Measurements from ENCODE around the gene C15orf39. TPM values are rescaled to one million over a fixed set of nuclear protein-coding genes. Genes with fewer than 3 reads are reported as not detected.

Gene C15orf39
- total RNA-seq, 1 experiment from 2014 or later = 13.3 TPM

- no peaks in the 10 kb centered on the region for H3K9me3 Mint-ChIP-seq (ENCODE audit: unreplicated experiment)
- DNase-seq (ENCODE audit: unreplicated experiment) = no peak
- no peaks in the 10 kb centered on the region for H3K36me3 Mint-ChIP-seq (ENCODE audit: insufficient read depth, unreplicated experiment)
- no peak for TF ChIP-seq CTCF (IDR thresholded peaks at IDR 0.05; ENCODE audit: unreplicated experiment)
- no peak overlapping the region for H3K27ac Mint-ChIP-seq (ENCODE audit: low read depth, unreplicated experiment)
- CTCF ChIA-PET = no interaction called here
- intact Hi-C loops (cut with micrococcal nuclease) = no loop called here
- POLR2A ChIA-PET = no interaction called here
- BruUV-seq (replicated peaks) = no TSS peak
- H3K4me1 Mint-ChIP-seq (ENCODE audit: insufficient read depth, unreplicated experiment) = peaks cover 28% of the 10 kb centered on the region
- H3K27me3 Mint-ChIP-seq (ENCODE audit: insufficient read depth, unreplicated experiment) = no peaks in the 10 kb centered on the region
- H3K4me3 Mint-ChIP-seq (ENCODE audit: unreplicated experiment) = no peak overlapping the region
Observed at GRCh38 chr15:75170203-75170602, 31.5 kb upstream of the C15orf39 start.

GRCh38 chr15:75170711-75171341, 30.9 kb upstream of the C15orf39 start:
- no peaks in the 10 kb centered on the region for H3K27me3 Mint-ChIP-seq (ENCODE audit: insufficient read depth, unreplicated experiment)
- no peak for DNase-seq (ENCODE audit: unreplicated experiment)
- no TSS peak for BruUV-seq (replicated peaks)
- intact Hi-C loops (cut with micrococcal nuclease) = no loop called here
- no peak overlapping the region for H3K4me3 Mint-ChIP-seq (ENCODE audit: unreplicated experiment)
- H3K27ac Mint-ChIP-seq (ENCODE audit: low read depth, unreplicated experiment) = no peak overlapping the region
- no peak for TF ChIP-seq CTCF (IDR thresholded peaks at IDR 0.05; ENCODE audit: unreplicated experiment)
- ChIA-PET CTCF (interaction anchor here (1.1 kb wide), 1 partner anchor 23 kb away, joined by 3 read pairs; no protein-coding TSS in a partner anchor), POLR2A (interaction anchor here (0.6 to 0.8 kb wide), 3 partner anchors 31 to 468 kb away, joined by 3 to 8 read pairs (median 4); partner anchors contain the start of genes C15orf39 and SIN3A)
- H3K9me3 Mint-ChIP-seq (ENCODE audit: unreplicated experiment) = no peaks in the 10 kb centered on the region
- no peaks in the 10 kb centered on the region for H3K36me3 Mint-ChIP-seq (ENCODE audit: insufficient read depth, unreplicated experiment)
- H3K4me1 Mint-ChIP-seq (ENCODE audit: insufficient read depth, unreplicated experiment) = peaks cover 28% of the 10 kb centered on the region

- intact Hi-C loops (cut with micrococcal nuclease) = no loop called here
- CTCF ChIA-PET = interaction anchor here (1.1 kb wide), 1 partner anchor 23 kb away, joined by 3 read pairs; no protein-coding TSS in a partner anchor
- no TSS peak for BruUV-seq (replicated peaks)
Observed at GRCh38 chr15:75171408-75171807, 30.3 kb upstream of the C15orf39 start.

More at GRCh38 chr15:75171408-75171807, 30.3 kb upstream of the C15orf39 start:
- DNase-seq (ENCODE audit: unreplicated experiment) = peak; percentile 36
- Mint-ChIP-seq H3K27ac (ENCODE audit: low read depth, unreplicated experiment) (no peak overlapping the region), H3K4me3 (ENCODE audit: unreplicated experiment) (no peak overlapping the region), H3K27me3 (ENCODE audit: insufficient read depth, unreplicated experiment) (no peaks in the 10 kb centered on the region), H3K4me1 (ENCODE audit: insufficient read depth, unreplicated experiment) (peaks cover 31% of the 10 kb centered on the region), H3K36me3 (ENCODE audit: insufficient read depth, unreplicated experiment) (no peaks in the 10 kb centered on the region), H3K9me3 (ENCODE audit: unreplicated experiment) (no peaks in the 10 kb centered on the region)
- no peak for TF ChIP-seq CTCF (IDR thresholded peaks at IDR 0.05; ENCODE audit: unreplicated experiment)
- POLR2A ChIA-PET = interaction anchor here (0.6 to 0.8 kb wide), 3 partner anchors 30 to 467 kb away, joined by 3 to 8 read pairs (median 4); partner anchors contain the start of genes C15orf39 and SIN3A

Measured in MCF 10A (cell line).